WTC11 (cell line): ENCODE results near the gene PLK1. TPM values are rescaled to one million over a fixed set of nuclear protein-coding genes. Genes with fewer than 3 reads are reported as not detected.

ENCODE experiments used
- ATAC-seq: fragments of 200-7000 bp; cut with Tn5 transposase; 2 replicates; pipeline ENCODE4 v1.10.0; 2021; ENCODE audit warnings: mild to moderate bottlenecking, moderate library complexity
- CTCF ChIA-PET: fragments of 300-600 bp; sonication (Branson Sonifier 250); formaldehyde crosslinking; loops from one replicate; lab custom pipeline; 2021; ENCODE audit warnings: antibody characterized with exemption; lab: Charles Lee
- POLR2A ChIA-PET: fragments of 350-600 bp; sonication (Branson Sonifier 250); formaldehyde crosslinking; loops from one replicate; lab custom pipeline; 2021; ENCODE audit warnings: antibody characterized with exemption; lab: Charles Lee
- DNase-seq: peaks from one replicate; pipeline ENCODE4 v3.0.0; 2021; ENCODE audit warnings: low spot score
- H3K27ac Mint-ChIP-seq: 2 replicates; pipeline ENCODE4 v1.8.0; 2021; ENCODE audit warnings: mixed read lengths
- H3K27me3 Mint-ChIP-seq: 2 replicates; pipeline ENCODE4 v1.8.0; 2021; ENCODE audit warnings: low read depth, mild to moderate bottlenecking, moderate library complexity, mixed read lengths
- H3K36me3 Mint-ChIP-seq: 2 replicates; pipeline ENCODE4 v1.8.0; 2021; ENCODE audit warnings: mixed read lengths
- H3K4me1 Mint-ChIP-seq: 2 replicates; pipeline ENCODE4 v1.8.0; 2022; ENCODE audit warnings: mixed read lengths
- H3K4me3 Mint-ChIP-seq: 2 replicates; pipeline ENCODE4 v1.8.0; 2021; ENCODE audit warnings: mild to moderate bottlenecking, moderate library complexity, mixed read lengths
- H3K9me3 Mint-ChIP-seq: 2 replicates; pipeline ENCODE4 v1.8.0; 2021; ENCODE audit warnings: mixed read lengths
- ARID4B ChIP-seq: sonication (generic); formaldehyde crosslinking; IDR thresholded peaks from 2 replicates; pipeline ENCODE4 v1.8.0; 2023; ENCODE audit warnings: missing genetic modification reagents, mild to moderate bottlenecking, borderline replicate concordance
- EMX1 ChIP-seq: fragments of 250-450 bp; sonication (Bioruptor Pico); IDR thresholded peaks from 2 replicates; pipeline ENCODE4 v1.8.0; 2021; ENCODE audit warnings: mild to moderate bottlenecking
- ESRRA ChIP-seq: sonication (generic); formaldehyde crosslinking; IDR thresholded peaks from 2 replicates; pipeline ENCODE4 v1.8.1; 2022; ENCODE audit warnings: mild to moderate bottlenecking, missing genetic modification reagents, borderline replicate concordance
- FOXP4 ChIP-seq: sonication (generic); formaldehyde crosslinking; IDR thresholded peaks from 2 replicates; pipeline ENCODE4 v1.8.0; 2022; ENCODE audit warnings: mild to moderate bottlenecking, missing genetic modification reagents
- GRHL2 ChIP-seq: fragments of 250-450 bp; sonication (Bioruptor Pico); IDR thresholded peaks from 2 replicates; pipeline ENCODE4 v1.8.0; 2022; ENCODE audit warnings: mild to moderate bottlenecking, moderate library complexity; ENCODE audit not compliant: insufficient replicate concordance, severe bottlenecking
- IRF2 ChIP-seq: sonication (generic); formaldehyde crosslinking; IDR thresholded peaks from 2 replicates; pipeline ENCODE4 v1.8.0; 2022; ENCODE audit warnings: low read depth, missing genetic modification reagents, borderline replicate concordance
- JUN ChIP-seq: sonication (generic); formaldehyde crosslinking; IDR thresholded peaks from 2 replicates; pipeline ENCODE4 v1.8.0; 2023; ENCODE audit warnings: mild to moderate bottlenecking, missing genetic modification reagents
- MYBL2 ChIP-seq: sonication (generic); formaldehyde crosslinking; IDR thresholded peaks from 2 replicates; pipeline ENCODE4 v1.8.1; 2023; ENCODE audit warnings: mild to moderate bottlenecking, moderate library complexity, missing genetic modification reagents
- NR1H2 ChIP-seq: sonication (generic); formaldehyde crosslinking; IDR thresholded peaks from 2 replicates; pipeline ENCODE4 v1.9.0; 2021; ENCODE audit warnings: mild to moderate bottlenecking, moderate library complexity, missing genetic modification reagents
- OVOL2 ChIP-seq: fragments of 250-450 bp; sonication (Bioruptor Pico); IDR thresholded peaks from 2 replicates; pipeline ENCODE4 v1.9.0; 2021; ENCODE audit warnings: mild to moderate bottlenecking, borderline replicate concordance
- SMAD4 ChIP-seq: sonication (generic); formaldehyde crosslinking; IDR thresholded peaks from 2 replicates; pipeline ENCODE4 v1.8.0; 2022; ENCODE audit warnings: mild to moderate bottlenecking, missing genetic modification reagents
- SOX15 ChIP-seq: fragments of 250-450 bp; sonication (Bioruptor Pico); IDR thresholded peaks from 2 replicates; pipeline ENCODE4 v1.9.0; 2021; ENCODE audit warnings: mild to moderate bottlenecking
- TEAD1 ChIP-seq: sonication (generic); formaldehyde crosslinking; IDR thresholded peaks from 2 replicates; pipeline ENCODE4 v1.8.0; 2022; ENCODE audit warnings: mild to moderate bottlenecking, missing genetic modification reagents
- ZNF317 ChIP-seq: sonication (generic); formaldehyde crosslinking; IDR thresholded peaks from 2 replicates; pipeline ENCODE4 v1.8.1; 2023; ENCODE audit warnings: low read depth, mild to moderate bottlenecking, moderate library complexity, missing genetic modification reagents, borderline replicate concordance
- ZSCAN18 ChIP-seq: fragments of 250-450 bp; sonication (Bioruptor Pico); IDR thresholded peaks from 2 replicates; pipeline ENCODE4 v2.1.2; 2022; ENCODE audit warnings: mild to moderate bottlenecking, moderate library complexity
- total RNA-seq: library from RNA; stranded (reverse); gene quantifications from 3 replicates; pipeline ENCODE4 v1.2.3, GENCODE V29; 2021
- TF ChIP-seq, protein P1 (sequence below): sonication (generic); formaldehyde crosslinking; IDR thresholded peaks from 2 replicates; pipeline ENCODE4 v1.8.1; 2022; ENCODE audit warnings: mild to moderate bottlenecking, moderate library complexity, missing genetic modification reagents
- TF ChIP-seq, protein P2 (sequence below): sonication (generic); formaldehyde crosslinking; IDR thresholded peaks from 2 replicates; pipeline ENCODE4 v1.8.0; 2023; ENCODE audit warnings: mild to moderate bottlenecking, missing genetic modification reagents
- TF ChIP-seq, protein P3 (sequence below): sonication (generic); formaldehyde crosslinking; IDR thresholded peaks from 2 replicates; pipeline ENCODE4 v1.8.1; 2023; ENCODE audit warnings: mild to moderate bottlenecking, missing genetic modification reagents

Gene PLK1
- total RNA-seq, 1 experiment from 2014 or later = 167 TPM

GRCh38 chr16:23666571-23667354, 11.9 kb upstream of the PLK1 start:
- H3K4me3 Mint-ChIP-seq = no peak overlapping the region
- ATAC-seq = no peak
- H3K27me3 Mint-ChIP-seq = no peaks in the 10 kb centered on the region

More at GRCh38 chr16:23666571-23667354, 11.9 kb upstream of the PLK1 start:
- POLR2A ChIA-PET = no interaction called here
- Mint-ChIP-seq H3K4me1 (no peaks in the 10 kb centered on the region), H3K36me3 (peaks cover 52% of the 10 kb centered on the region), H3K27ac (no peak overlapping the region), H3K9me3 (no peaks in the 10 kb centered on the region)
- CTCF ChIA-PET = interaction anchor here (0.5 kb wide), 1 partner anchor 159 kb away, joined by 3 read pairs; no protein-coding TSS in a partner anchor
- no peak for DNase-seq
- TF ChIP-seq, protein P1, sequence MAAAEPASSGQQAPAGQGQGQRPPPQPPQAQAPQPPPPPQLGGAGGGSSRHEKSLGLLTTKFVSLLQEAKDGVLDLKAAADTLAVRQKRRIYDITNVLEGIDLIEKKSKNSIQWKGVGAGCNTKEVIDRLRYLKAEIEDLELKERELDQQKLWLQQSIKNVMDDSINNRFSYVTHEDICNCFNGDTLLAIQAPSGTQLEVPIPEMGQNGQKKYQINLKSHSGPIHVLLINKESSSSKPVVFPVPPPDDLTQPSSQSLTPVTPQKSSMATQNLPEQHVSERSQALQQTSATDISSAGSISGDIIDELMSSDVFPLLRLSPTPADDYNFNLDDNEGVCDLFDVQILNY (CRISPR knock-in tag) = no peak
- TF ChIP-seq ZNF317 (no peak), FOXP4 (CRISPR knock-in tag) (no peak), IRF2 (CRISPR knock-in tag) (no peak), ESRRA (CRISPR knock-in tag) (no peak), SOX15 (no peak), TEAD1 (CRISPR knock-in tag) (no peak), SMAD4 (CRISPR knock-in tag) (no peak), JUN (no peak), ZSCAN18 (no peak), GRHL2 (CRISPR knock-in tag) (no peak), OVOL2 (CRISPR knock-in tag) (no peak), EMX1 (CRISPR knock-in tag) (no peak), NR1H2 (CRISPR knock-in tag) (no peak), MYBL2 (CRISPR knock-in tag) (no peak), ARID4B (no peak)
- TF ChIP-seq, protein P2, sequence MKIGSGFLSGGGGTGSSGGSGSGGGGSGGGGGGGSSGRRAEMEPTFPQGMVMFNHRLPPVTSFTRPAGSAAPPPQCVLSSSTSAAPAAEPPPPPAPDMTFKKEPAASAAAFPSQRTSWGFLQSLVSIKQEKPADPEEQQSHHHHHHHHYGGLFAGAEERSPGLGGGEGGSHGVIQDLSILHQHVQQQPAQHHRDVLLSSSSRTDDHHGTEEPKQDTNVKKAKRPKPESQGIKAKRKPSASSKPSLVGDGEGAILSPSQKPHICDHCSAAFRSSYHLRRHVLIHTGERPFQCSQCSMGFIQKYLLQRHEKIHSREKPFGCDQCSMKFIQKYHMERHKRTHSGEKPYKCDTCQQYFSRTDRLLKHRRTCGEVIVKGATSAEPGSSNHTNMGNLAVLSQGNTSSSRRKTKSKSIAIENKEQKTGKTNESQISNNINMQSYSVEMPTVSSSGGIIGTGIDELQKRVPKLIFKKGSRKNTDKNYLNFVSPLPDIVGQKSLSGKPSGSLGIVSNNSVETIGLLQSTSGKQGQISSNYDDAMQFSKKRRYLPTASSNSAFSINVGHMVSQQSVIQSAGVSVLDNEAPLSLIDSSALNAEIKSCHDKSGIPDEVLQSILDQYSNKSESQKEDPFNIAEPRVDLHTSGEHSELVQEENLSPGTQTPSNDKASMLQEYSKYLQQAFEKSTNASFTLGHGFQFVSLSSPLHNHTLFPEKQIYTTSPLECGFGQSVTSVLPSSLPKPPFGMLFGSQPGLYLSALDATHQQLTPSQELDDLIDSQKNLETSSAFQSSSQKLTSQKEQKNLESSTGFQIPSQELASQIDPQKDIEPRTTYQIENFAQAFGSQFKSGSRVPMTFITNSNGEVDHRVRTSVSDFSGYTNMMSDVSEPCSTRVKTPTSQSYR (CRISPR knock-in tag) = no peak
- TF ChIP-seq, protein P3, sequence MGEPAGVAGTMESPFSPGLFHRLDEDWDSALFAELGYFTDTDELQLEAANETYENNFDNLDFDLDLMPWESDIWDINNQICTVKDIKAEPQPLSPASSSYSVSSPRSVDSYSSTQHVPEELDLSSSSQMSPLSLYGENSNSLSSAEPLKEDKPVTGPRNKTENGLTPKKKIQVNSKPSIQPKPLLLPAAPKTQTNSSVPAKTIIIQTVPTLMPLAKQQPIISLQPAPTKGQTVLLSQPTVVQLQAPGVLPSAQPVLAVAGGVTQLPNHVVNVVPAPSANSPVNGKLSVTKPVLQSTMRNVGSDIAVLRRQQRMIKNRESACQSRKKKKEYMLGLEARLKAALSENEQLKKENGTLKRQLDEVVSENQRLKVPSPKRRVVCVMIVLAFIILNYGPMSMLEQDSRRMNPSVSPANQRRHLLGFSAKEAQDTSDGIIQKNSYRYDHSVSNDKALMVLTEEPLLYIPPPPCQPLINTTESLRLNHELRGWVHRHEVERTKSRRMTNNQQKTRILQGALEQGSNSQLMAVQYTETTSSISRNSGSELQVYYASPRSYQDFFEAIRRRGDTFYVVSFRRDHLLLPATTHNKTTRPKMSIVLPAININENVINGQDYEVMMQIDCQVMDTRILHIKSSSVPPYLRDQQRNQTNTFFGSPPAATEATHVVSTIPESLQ (CRISPR knock-in tag) = no peak
